ENCODE measurements around the gene KRT85. TPM values are rescaled to one million over a fixed set of nuclear protein-coding genes. Genes with fewer than 3 reads are reported as not detected.

KRT85 gene
- total RNA-seq, 4 donors from 2014 or later, result not detected

DNA sequence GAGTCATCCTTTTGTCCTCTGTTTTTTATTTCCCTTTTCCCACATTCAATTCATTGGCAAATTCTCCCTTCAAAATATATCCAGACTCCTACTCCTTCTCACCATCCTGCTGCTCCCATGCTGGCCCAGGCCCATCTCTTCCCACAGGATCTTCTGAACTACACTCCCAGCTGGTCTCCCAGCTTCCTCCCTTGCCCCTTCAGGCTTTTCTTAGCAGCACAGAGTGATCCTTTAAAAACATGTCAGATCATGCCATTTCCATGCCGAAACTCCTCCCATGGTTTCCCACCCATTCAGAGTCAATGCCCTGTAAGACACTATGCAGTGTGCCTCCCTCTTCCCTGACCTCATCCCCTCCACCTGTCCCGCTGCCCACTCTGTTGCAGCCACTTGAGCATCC, 20.6 kb upstream of the KRT85 start:
- H3K27ac ChIP-seq (replicated peaks in 1 of 4), result no peak overlapping the region
- peaks cover 0 to 14% (median 2%) of the 10 kb centered on the region in 4 donors for H3K27me3 ChIP-seq
- no peak overlapping the region for H3K4me3 ChIP-seq
- H3K4me1 ChIP-seq, result peaks cover 2 to 12% (median 9%) of the 10 kb centered on the region in 4 donors
- no peaks in the 10 kb centered on the region for H3K36me3 ChIP-seq
- WGBS, result 93% methylated on average over 2 of the region's 2 CpGs
- no peaks in the 10 kb centered on the region for H3K9me3 ChIP-seq
- DNase-seq (ENCODE audit: extremely low spot score), result no peak
- intact Hi-C loops (cut with DNase I), result no loop called here
- TF ChIP-seq POLR2A (IDR thresholded peaks at IDR 0.05; ENCODE audit: low read depth), result no peak
- TF ChIP-seq, protein P1, sequence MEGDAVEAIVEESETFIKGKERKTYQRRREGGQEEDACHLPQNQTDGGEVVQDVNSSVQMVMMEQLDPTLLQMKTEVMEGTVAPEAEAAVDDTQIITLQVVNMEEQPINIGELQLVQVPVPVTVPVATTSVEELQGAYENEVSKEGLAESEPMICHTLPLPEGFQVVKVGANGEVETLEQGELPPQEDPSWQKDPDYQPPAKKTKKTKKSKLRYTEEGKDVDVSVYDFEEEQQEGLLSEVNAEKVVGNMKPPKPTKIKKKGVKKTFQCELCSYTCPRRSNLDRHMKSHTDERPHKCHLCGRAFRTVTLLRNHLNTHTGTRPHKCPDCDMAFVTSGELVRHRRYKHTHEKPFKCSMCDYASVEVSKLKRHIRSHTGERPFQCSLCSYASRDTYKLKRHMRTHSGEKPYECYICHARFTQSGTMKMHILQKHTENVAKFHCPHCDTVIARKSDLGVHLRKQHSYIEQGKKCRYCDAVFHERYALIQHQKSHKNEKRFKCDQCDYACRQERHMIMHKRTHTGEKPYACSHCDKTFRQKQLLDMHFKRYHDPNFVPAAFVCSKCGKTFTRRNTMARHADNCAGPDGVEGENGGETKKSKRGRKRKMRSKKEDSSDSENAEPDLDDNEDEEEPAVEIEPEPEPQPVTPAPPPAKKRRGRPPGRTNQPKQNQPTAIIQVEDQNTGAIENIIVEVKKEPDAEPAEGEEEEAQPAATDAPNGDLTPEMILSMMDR (IDR thresholded peaks at IDR 0.05), result no peak
- TF ChIP-seq EP300 (IDR thresholded peaks at IDR 0.05), result no peak
- TF ChIP-seq POLR2AphosphoS5 (IDR thresholded peaks at IDR 0.05), result no peak

DNA sequence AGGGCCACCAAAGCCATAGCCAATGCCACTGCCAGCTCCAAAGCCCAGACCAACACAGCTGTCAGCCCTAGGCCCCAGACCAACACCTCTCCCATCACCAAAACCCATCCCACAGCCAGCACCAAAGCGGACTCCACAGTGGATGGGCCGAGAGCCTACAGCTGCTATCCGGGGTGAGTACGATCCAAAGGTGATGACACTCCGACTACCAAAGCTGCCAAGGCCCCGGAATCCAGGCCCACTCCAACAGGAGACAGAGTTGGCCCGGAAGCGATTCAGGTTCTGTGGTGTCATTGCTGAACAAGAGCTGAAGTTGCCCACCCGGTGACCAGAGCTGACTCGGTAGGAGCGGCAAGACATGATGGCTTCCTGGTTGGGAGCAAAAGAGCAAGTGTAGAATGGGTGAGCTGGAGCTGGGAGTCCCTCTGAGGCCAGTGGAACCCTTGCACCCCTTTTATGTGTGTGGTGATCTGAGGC, 18.0 kb upstream of the KRT85 start, which contains the start of gene KRT84:
TSS of gene KRT84 (minus strand) at position 427 of the 477 bp plus-strand sequence. CDS start at position 360, 67 bp downstream.
- intact Hi-C loops (cut with DNase I), result no loop called here
- no peak for DNase-seq (ENCODE audit: extremely low spot score)
- WGBS, result 90% methylated on average over 7 of the region's 11 CpGs

DNA sequence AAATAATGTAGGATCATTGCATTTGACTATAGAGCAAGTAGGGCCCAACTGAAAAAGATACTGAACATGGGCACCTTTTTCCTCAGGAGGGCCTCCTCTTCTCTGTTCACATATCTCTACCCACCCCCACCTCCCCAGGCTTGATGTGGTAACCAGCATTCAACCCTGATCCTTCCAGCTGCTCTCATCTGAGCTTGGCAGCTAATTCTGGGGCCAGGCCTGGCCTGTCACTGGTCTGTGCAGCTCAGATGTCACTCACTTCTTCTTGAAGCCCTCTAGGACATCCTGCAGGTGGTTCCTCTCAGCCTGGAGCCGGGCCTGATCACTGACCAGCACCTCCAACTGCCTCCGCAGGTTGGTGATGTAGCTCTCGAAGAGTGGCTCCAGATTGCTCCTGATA, 16.1 kb upstream of the KRT85 start:
- Histone ChIP-seq H3K4me3 (no peak overlapping the region), H3K27ac (replicated peaks in 1 of 4) (no peak overlapping the region), H3K9me3 (no peaks in the 10 kb centered on the region), H3K36me3 (no peaks in the 10 kb centered on the region), H3K27me3 (peaks cover 0 to 2% (median 0%) of the 10 kb centered on the region in 4 donors), H3K4me1 (no peaks in the 10 kb centered on the region)
- intact Hi-C loops (cut with DNase I), result no loop called here
- no peak for TF ChIP-seq POLR2A (IDR thresholded peaks at IDR 0.05; ENCODE audit: low read depth)
- TF ChIP-seq, protein P1 (IDR thresholded peaks at IDR 0.05), result no peak
- no peak for TF ChIP-seq POLR2AphosphoS5 (IDR thresholded peaks at IDR 0.05)
- TF ChIP-seq EP300 (IDR thresholded peaks at IDR 0.05), result no peak
- WGBS, result 93% methylated on average over 3 of the region's 3 CpGs
- no peak for DNase-seq (ENCODE audit: extremely low spot score)

More for the DNA sequence above, 18.0 kb upstream of the KRT85 start, which contains the start of gene KRT84:
- H3K36me3 ChIP-seq, result no peaks in the 10 kb centered on the region
- H3K9me3 ChIP-seq, result no peaks in the 10 kb centered on the region
- no peaks in the 10 kb centered on the region for H3K4me1 ChIP-seq
- no peak for TF ChIP-seq POLR2A (IDR thresholded peaks at IDR 0.05; ENCODE audit: low read depth)
- no peak for TF ChIP-seq EP300 (IDR thresholded peaks at IDR 0.05)
- TF ChIP-seq, protein P1 (IDR thresholded peaks at IDR 0.05), result no peak
- no peak for TF ChIP-seq POLR2AphosphoS5 (IDR thresholded peaks at IDR 0.05)
- H3K4me3 ChIP-seq, result no peak within 1 kb of the TSS
- H3K27me3 ChIP-seq, result peaks cover 0 to 14% (median 2%) of the 10 kb centered on the region in 4 donors
- no peak within 1 kb of the TSS for H3K27ac ChIP-seq (replicated peaks in 1 of 4)

DNA sequence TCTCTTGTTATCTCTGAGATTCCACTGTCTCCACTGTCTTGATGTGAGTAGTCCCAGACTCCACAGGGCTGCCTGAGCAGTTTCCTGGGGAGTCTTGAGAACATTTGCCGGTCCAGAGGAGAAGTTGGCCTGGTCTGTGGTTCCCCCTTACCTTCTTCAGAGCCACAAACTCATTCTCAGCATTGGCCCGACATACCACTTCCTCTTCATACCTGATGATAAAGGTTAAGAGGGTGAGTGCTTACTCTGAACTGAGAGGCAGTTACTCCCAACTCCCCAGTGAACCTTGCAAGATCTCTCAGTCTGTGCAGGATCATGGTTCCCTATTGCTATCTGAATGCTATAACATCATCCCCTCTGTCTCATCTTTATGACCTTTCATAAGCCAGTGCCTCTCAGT, 15.6 kb upstream of the KRT85 start:
- intact Hi-C loops (cut with DNase I), result no loop called here
- WGBS, result 86% methylated on average over 2 of the region's 2 CpGs
- peaks cover 0 to 4% (median 0%) of the 10 kb centered on the region in 4 donors for H3K27me3 ChIP-seq
- no peaks in the 10 kb centered on the region for H3K9me3 ChIP-seq
- TF ChIP-seq POLR2A (IDR thresholded peaks at IDR 0.05; ENCODE audit: low read depth) (no peak), EP300 (IDR thresholded peaks at IDR 0.05) (no peak), POLR2AphosphoS5 (IDR thresholded peaks at IDR 0.05) (no peak)
- TF ChIP-seq, protein P1 (IDR thresholded peaks at IDR 0.05), result no peak
- H3K4me1 ChIP-seq, result no peaks in the 10 kb centered on the region
- DNase-seq (ENCODE audit: extremely low spot score), result no peak
- H3K4me3 ChIP-seq, result no peak overlapping the region
- H3K27ac ChIP-seq (replicated peaks in 1 of 4), result no peak overlapping the region
- no peaks in the 10 kb centered on the region for H3K36me3 ChIP-seq

DNA sequence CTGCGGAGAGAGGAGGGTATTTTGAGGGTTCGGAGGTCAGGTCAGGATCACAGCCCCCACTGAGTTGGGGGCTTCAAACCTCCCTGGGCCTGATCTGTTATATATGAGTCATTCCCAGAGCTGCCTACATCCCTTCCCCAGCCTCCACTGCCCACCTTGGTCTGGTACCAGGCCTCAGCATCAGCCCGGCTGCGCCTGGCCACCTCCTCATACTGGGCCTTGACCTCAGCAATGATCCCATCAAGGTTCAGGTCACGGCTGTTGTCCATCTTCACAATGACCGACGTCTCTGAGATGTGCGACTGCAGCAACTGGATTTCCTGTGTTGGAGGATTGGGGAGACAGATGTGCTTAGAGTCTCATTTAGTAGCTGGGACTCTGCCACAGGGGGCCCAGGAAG, 13.9 kb upstream of the KRT85 start:
- H3K4me3 ChIP-seq, result no peak overlapping the region
- no peaks in the 10 kb centered on the region for H3K9me3 ChIP-seq
- H3K4me1 ChIP-seq, result no peaks in the 10 kb centered on the region
- intact Hi-C loops (cut with DNase I), result no loop called here
- H3K27ac ChIP-seq (replicated peaks in 1 of 4), result no peak overlapping the region
- H3K36me3 ChIP-seq, result no peaks in the 10 kb centered on the region
- no peak for DNase-seq (ENCODE audit: extremely low spot score)
- H3K27me3 ChIP-seq, result peaks cover 0 to 9% (median 0%) of the 10 kb centered on the region in 4 donors
- WGBS, result 95% methylated on average over 8 of the region's 8 CpGs
- TF ChIP-seq EP300 (IDR thresholded peaks at IDR 0.05) (no peak), POLR2A (IDR thresholded peaks at IDR 0.05; ENCODE audit: low read depth) (no peak), POLR2AphosphoS5 (IDR thresholded peaks at IDR 0.05) (no peak)
- TF ChIP-seq, protein P1 (IDR thresholded peaks at IDR 0.05), result no peak

Data from esophagus muscularis mucosa (tissue), 4 donors.